DND-41 (cell line): ENCODE results near the gene RHAG.

Experiments
- EZH2 ChIP-seq: IDR thresholded peaks from 3 replicates; pipeline ENCODE4 v1.6.1; 2012; ENCODE audit warnings: borderline replicate concordance, low read depth, mild to moderate bottlenecking, moderate library complexity, low read length, inconsistent platforms; ENCODE audit not compliant: severe bottlenecking
- TF ChIP-seq, protein P1 (sequence below): IDR thresholded peaks from 2 replicates; pipeline ENCODE4 v1.5.1; 2012; ENCODE audit warnings: borderline replicate concordance, low read length, moderate library complexity, mild to moderate bottlenecking; ENCODE audit not compliant: poor library complexity, severe bottlenecking; ENCODE audit errors: extremely low read depth

DNA sequence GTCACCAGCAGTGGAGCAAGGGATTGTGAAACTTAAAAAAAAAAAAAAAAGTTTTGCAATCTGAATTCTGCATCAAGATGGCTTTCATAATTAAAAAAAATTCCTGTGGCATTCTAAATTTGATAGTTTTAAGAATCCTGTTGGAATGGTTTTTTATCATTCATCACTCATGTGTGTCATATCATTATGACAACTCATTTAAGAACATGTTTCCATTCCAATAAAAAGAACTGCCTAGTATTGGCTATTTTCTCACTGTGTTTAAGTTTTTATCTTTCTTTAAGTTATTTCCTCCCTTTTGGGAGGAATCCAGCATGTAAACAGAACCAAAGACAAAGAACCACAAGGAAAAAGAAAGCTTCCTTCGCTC, 26.2 kb upstream of the RHAG start:
- TF ChIP-seq, protein P1, sequence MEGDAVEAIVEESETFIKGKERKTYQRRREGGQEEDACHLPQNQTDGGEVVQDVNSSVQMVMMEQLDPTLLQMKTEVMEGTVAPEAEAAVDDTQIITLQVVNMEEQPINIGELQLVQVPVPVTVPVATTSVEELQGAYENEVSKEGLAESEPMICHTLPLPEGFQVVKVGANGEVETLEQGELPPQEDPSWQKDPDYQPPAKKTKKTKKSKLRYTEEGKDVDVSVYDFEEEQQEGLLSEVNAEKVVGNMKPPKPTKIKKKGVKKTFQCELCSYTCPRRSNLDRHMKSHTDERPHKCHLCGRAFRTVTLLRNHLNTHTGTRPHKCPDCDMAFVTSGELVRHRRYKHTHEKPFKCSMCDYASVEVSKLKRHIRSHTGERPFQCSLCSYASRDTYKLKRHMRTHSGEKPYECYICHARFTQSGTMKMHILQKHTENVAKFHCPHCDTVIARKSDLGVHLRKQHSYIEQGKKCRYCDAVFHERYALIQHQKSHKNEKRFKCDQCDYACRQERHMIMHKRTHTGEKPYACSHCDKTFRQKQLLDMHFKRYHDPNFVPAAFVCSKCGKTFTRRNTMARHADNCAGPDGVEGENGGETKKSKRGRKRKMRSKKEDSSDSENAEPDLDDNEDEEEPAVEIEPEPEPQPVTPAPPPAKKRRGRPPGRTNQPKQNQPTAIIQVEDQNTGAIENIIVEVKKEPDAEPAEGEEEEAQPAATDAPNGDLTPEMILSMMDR: no peak
- TF ChIP-seq EZH2: no peak
